ENCODE measurements around the gene NUP35.

- no peak for TF ChIP-seq POLR2A (IDR thresholded peaks at IDR 0.05)
- TF ChIP-seq POLR2AphosphoS5 (IDR thresholded peaks at IDR 0.05) = no peak
These were observed 36.2 kb upstream of the NUP35 start for GRCh38 chr2:183088061-183088460.
